Measurements from ENCODE around the gene SH2D4B. TPM values are rescaled to one million over a fixed set of nuclear protein-coding genes. Genes with fewer than 3 reads are reported as not detected.

The SH2D4B gene
- total RNA-seq, 1 experiment from 2014 or later, result not detected

GRCh38 chr10:80579181-80579763, 41.6 kb downstream of the SH2D4B start:
- in situ Hi-C loops (cut with HindIII; ENCODE audit: low sequenced_read_pairs), result no loop called here
- DNase-seq (ENCODE audit: low spot score), result no peak

- in situ Hi-C loops (cut with HindIII; ENCODE audit: low sequenced_read_pairs), result no loop called here
- no peak for DNase-seq (ENCODE audit: low spot score)
Measured at GRCh38 chr10:80579849-80580637, 42.3 kb downstream of the SH2D4B start.

- DNase-seq (ENCODE audit: low spot score), result no peak
- in situ Hi-C loops (cut with HindIII; ENCODE audit: low sequenced_read_pairs), result no loop called here
Measured at GRCh38 chr10:80580638-80581468, 43.2 kb downstream of the SH2D4B start.

GRCh38 chr10:80581469-80581835, 43.8 kb downstream of the SH2D4B start:
- no peak for DNase-seq (ENCODE audit: low spot score)
- in situ Hi-C loops (cut with HindIII; ENCODE audit: low sequenced_read_pairs), result no loop called here

- no peak for DNase-seq (ENCODE audit: low spot score)
- in situ Hi-C loops (cut with HindIII; ENCODE audit: low sequenced_read_pairs), result no loop called here
Measured at GRCh38 chr10:80582286-80582960, 44.7 kb downstream of the SH2D4B start.

GRCh38 chr10:80583685-80584084, 46.0 kb downstream of the SH2D4B start:
- in situ Hi-C loops (cut with HindIII; ENCODE audit: low sequenced_read_pairs), result no loop called here
- no peak for DNase-seq (ENCODE audit: low spot score)

- DNase-seq (ENCODE audit: low spot score), result no peak
- in situ Hi-C loops (cut with HindIII; ENCODE audit: low sequenced_read_pairs), result no loop called here
Measured at GRCh38 chr10:80585812-80586211, 48.1 kb downstream of the SH2D4B start.

- DNase-seq (ENCODE audit: low spot score), result no peak
- in situ Hi-C loops (cut with HindIII; ENCODE audit: low sequenced_read_pairs), result no loop called here
Measured at GRCh38 chr10:80588546-80588945, 50.8 kb downstream of the SH2D4B start.

GRCh38 chr10:80589726-80590373, 52.1 kb downstream of the SH2D4B start:
- no peak for DNase-seq (ENCODE audit: low spot score)
- in situ Hi-C loops (cut with HindIII; ENCODE audit: low sequenced_read_pairs), result no loop called here

GRCh38 chr10:80590585-80591125, 53.0 kb downstream of the SH2D4B start:
- in situ Hi-C loops (cut with HindIII; ENCODE audit: low sequenced_read_pairs), result no loop called here
- no peak for DNase-seq (ENCODE audit: low spot score)

- in situ Hi-C loops (cut with HindIII; ENCODE audit: low sequenced_read_pairs), result no loop called here
Measured at GRCh38 chr10:80596391-80597257, 58.9 kb downstream of the SH2D4B start.

GRCh38 chr10:80598084-80598798, 60.5 kb downstream of the SH2D4B start:
- in situ Hi-C loops (cut with HindIII; ENCODE audit: low sequenced_read_pairs), result no loop called here
- DNase-seq (ENCODE audit: low spot score), result no peak

More at GRCh38 chr10:80596391-80597257, 58.9 kb downstream of the SH2D4B start:
- no peak for DNase-seq (ENCODE audit: low spot score)

GRCh38 chr10:80598951-80599350, 61.2 kb downstream of the SH2D4B start:
- no peak for DNase-seq (ENCODE audit: low spot score)
- in situ Hi-C loops (cut with HindIII; ENCODE audit: low sequenced_read_pairs), result no loop called here

GRCh38 chr10:80599424-80599847, 61.7 kb downstream of the SH2D4B start:
- peak; percentile 11 for DNase-seq (ENCODE audit: low spot score)
- in situ Hi-C loops (cut with HindIII; ENCODE audit: low sequenced_read_pairs), result no loop called here

GRCh38 chr10:80600256-80600655, 62.6 kb downstream of the SH2D4B start:
- no peak for DNase-seq (ENCODE audit: low spot score)
- in situ Hi-C loops (cut with HindIII; ENCODE audit: low sequenced_read_pairs), result no loop called here

- no peak for DNase-seq (ENCODE audit: low spot score)
- in situ Hi-C loops (cut with HindIII; ENCODE audit: low sequenced_read_pairs), result no loop called here
Measured at GRCh38 chr10:80602881-80603280, 65.2 kb downstream of the SH2D4B start.

- in situ Hi-C loops (cut with HindIII; ENCODE audit: low sequenced_read_pairs), result no loop called here
- DNase-seq (ENCODE audit: low spot score), result no peak
Measured at GRCh38 chr10:80603516-80603915, 65.8 kb downstream of the SH2D4B start.
